GM19372 (cell line): ENCODE measurements around the gene SMARCA4.
"Not testable (repeated sequence)": the region's sequence is repeated elsewhere in the genome, so short reads cannot be mapped to it uniquely, and the experiment has no call there.

Experiments
- ATAC-seq: cut with Tn5 transposase; IDR thresholded peaks from one replicate; pipeline ENCODE4 v1.9.1; 2021; ENCODE audit warnings: mild to moderate bottlenecking, low read depth, moderate library complexity; ENCODE audit not compliant: unreplicated experiment

Gene SMARCA4

DNA sequence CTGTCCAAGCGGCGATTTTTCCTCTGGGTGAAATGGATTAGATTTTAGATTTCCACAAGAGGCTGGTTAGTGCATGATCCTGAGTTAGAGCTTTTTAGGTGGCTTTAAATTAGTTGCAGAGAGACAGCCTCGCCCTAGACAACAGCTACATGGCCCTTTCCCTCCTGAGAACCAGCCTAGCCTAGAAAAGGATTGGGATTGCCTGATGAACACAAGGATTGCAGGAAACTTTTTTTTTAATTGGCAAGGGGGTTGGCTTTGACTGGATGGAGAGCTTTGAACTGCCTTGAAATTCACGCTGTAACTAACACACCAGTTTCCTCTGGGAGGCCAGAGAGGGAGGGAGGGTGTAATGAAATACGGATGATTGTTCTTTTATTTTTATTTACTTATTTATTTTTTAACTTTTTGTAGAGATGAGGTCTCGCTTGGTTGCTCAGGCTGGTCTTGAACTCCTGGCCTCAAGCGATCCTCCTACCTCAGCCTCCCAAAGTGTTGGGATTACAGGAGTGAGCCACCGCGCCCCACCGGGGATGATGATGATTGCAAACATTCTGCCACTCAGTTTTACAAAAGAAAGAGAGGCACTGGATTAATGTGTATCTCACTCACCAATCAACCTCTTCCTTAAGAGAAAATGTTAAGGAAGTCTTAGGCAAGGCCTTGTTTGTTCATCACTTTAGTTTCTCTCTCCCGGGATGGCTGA is 130.3 kb downstream of the SMARCA4 start:
- no peak for ATAC-seq

DNA sequence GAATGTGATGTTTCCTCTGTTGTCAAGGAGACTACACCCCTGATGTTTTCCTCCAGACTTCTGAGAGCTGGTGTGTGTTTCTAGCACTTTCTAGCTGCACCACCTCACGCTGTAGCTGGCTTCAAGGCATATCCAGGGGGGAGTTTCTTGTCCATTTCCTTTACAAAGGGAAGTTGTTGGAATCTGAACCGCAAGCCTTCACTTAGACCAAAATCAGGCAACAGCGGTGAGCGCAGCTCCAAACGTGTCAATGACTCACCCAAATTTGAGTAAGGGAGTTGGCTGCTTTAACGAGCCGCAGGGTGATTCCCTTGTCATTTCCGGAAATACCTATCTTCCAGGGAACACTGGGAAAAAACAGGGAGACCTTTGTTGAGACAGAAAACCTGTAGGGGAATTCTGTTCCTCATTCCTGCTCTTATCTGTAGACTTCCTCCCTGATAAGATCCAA is 130.9 kb downstream of the SMARCA4 start:
- ATAC-seq: no peak

DNA sequence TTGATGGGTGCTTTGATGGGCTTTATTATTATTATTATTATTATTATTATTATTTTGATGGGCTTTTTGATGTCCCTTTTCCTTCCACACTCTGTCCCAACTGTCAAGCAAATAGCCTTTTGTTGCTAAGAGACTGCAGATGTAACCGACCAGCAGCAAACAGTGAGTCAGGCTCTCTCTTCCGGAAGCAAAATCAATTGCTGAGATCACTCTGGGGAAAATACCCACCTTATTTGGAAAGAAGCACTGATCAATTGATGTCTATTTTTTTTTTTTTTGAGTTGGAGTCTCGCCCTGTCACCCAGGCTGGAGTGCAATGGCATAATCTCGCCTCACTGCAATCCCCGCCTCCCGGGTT is 131.3 kb downstream of the SMARCA4 start:
- ATAC-seq: no peak

DNA sequence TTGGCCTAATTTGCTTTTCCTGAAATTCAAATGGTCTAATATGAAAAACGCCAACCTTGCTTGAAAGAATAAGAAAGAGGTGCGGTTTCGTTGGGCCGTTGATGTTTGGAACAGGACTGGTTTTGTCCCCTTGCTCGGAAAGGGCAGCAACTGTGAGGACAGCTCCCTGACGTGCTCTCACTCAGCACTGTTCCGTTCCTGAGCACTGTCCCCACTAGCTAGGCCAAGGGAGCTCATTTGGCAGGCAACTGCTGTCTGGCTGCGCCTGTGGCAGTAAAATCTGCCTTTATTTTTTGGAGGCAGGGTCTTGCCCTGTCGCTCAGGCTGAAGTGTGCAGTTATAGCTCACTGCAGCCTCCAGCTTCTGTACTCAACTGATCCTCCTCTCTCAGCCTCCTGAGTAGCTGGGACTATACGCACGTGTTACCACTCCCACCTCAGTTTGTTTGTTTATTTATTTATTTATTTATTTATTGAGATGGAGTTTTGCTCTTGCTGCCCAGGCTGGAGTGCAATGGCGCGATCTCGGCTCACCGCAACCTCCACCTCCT is 132.9 kb downstream of the SMARCA4 start:
- no peak for ATAC-seq

DNA sequence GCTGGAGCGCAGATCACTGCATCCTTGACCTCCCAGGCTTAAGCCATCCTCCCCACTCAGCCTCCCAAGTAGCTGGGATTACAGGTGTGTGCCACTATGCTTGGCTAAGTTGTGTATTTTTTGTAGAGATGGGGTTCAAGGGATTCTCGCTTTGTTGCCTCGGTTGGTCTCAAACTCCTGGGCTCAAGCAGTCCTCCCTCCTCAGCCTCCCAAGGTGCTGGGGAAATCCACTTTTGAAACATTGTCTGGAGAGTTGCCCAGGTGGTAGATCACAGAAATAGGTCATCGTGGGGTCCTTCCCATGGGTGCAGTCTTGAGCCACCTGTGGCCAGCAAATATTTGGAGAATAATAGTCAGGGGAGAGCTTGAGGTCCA is 133.7 kb downstream of the SMARCA4 start:
- no peak for ATAC-seq

DNA sequence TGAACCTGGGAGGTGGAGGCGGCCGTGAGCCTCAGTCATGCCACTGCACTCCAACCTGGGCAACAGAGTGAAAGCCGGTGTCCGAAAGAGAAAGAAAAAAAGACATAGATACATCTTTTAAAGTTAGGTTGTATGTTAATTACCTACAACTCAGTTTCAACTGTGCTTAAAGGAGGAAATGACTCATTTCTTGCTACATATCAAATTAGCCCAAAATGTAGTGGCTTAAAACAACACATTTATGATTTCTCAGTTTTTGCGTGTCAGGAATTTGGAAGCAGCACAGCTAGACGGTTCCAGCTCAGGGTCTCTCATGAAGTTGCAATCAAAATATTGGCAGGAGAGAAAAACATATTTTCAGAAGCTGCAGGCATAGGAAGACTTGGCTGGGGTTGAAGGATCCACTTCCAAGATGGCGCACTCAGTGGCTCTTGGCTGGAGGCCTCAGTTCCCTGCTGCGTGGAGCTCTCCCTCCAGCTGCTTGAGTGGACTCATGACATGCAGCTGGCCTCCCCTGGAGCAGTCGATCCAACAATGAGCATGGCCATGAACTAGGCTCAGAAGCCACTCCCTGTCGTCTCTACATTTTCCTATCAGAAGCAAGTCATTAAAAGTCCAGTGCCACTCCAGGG is 135.5 kb downstream of the SMARCA4 start:
- no peak for ATAC-seq

DNA sequence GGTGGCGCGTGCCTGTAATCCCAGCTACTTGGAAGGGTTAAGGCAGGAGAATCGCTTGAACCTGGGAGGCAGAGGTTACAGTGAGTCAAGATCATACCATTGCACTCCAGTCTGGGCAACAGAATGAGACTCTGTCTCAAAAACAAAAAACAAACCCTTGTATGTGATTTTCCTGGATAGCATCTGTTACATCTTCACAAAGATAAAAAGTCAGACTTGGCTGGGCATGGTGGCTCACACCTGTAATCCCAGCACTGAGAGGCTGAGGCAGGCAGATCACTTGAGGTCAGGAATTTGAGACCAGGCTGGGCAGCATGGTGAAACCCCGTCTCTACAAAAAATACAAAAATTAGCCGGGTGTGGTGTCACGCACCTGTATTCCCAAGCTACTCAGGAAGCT is 136.5 kb downstream of the SMARCA4 start:
- not testable (repeated sequence) for ATAC-seq

DNA sequence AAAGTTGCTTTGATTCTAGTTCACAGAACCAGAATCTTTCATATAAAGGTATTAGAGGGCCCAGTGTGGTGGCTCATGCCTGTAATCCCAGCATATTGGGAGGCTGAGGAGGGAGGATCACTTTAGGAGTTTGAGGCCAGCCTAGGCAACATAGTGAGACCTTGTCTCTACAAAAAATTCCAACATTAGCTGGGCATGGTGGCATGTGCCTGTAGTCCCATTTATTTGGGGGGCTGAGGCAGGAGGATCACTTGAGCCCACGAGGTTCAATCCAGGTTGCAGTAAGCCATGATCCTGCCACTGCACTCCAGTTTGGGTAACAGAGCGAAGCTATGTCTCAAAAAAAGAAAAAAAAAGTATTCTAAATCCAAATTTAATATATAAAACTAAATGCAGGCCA is 137.5 kb downstream of the SMARCA4 start:
- no peak for ATAC-seq

DNA sequence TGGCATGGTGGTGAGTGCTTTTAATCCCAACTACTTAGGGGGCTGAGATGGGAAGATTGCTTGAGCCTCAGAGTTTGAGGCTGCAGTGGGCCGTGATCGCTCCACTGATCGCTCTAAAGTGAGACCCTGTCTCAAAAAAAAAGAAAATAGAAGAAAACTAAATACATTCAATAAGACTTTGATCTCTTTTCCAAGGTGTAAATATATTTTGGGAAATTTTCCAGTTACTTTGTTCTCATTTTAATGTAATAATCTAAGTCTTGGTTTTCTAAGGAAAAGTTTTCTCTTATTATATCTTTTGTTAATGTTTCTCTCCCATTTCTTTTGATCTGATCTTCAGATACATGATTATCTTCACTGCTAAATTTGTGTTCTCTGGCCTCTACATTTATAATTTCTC is 138.0 kb downstream of the SMARCA4 start:
- no peak for ATAC-seq

DNA sequence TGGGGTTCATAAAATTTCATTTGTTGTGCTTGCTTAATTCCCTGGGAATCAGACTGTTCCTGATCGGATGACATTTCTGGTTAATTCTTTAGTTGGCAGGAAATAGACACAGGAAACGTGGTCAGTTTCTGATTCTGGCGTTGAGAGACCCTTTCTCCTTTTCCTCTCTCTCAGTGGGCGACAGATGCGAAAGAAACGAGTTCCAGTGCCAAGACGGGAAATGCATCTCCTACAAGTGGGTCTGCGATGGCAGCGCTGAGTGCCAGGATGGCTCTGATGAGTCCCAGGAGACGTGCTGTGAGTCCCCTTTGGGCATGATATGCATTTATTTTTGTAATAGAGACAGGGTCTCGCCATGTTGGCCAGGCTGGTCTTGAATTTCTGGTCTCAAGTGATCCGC is 139.2 kb downstream of the SMARCA4 start:
- no peak for ATAC-seq

DNA sequence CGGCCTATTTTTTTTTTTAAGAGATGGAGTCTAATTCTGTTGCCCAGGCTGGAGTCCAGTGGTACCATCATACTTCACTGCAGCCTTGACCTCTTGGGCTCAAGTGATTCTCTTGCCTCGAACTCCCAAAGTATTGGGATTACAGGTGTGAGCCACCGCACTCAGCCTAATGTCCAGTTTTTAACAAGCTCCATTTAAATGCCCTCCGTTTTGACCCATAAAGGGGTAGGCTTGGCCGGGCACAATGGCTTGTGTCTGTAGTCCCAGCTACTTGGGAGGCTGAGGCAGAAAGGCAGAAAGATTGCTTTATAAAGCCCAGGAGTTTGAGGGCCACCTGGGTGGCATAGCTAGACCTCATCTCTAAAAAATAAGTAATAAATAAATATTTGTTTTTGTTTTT is 140.2 kb downstream of the SMARCA4 start:
- no peak for ATAC-seq

DNA sequence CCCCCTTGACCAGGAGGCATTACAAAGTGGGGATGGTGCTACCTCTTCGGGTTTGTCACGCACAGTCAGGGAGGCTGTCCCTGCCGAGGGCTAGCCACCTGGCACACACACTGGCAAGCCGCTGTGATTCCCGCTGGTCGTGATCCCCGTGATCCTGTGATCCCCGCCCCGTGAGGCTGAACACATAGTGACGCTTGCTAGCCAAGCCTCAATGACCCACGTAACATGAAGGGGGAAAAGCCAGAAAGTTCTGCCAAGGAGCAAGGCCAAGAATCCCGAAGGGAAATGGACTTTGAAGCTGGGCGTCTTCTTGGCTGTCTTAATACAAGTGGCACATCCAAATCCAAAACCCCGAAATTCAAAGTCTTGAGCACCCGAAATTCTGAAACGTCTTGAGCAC is 142.1 kb downstream of the SMARCA4 start:
- ATAC-seq: no peak

DNA sequence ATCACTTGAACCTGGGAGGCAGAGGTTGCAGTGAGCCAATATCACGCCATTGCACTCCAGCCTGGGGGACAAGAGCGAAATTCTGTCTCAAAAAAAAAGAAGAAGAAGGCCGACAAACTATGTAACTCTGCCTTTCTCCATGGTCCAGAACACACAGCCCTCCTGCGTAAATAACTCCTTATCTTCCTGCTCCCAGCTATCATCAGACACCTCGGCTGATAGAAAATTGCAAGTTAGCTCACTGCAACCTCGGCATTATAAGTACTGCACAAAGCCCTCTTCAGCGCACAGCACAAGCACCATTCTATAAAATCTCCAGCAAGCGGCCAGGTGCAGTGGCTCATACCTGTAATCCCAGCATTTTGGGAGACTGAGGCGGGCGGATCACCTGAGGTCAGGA is 142.8 kb downstream of the SMARCA4 start:
- ATAC-seq: not testable (repeated sequence)

DNA sequence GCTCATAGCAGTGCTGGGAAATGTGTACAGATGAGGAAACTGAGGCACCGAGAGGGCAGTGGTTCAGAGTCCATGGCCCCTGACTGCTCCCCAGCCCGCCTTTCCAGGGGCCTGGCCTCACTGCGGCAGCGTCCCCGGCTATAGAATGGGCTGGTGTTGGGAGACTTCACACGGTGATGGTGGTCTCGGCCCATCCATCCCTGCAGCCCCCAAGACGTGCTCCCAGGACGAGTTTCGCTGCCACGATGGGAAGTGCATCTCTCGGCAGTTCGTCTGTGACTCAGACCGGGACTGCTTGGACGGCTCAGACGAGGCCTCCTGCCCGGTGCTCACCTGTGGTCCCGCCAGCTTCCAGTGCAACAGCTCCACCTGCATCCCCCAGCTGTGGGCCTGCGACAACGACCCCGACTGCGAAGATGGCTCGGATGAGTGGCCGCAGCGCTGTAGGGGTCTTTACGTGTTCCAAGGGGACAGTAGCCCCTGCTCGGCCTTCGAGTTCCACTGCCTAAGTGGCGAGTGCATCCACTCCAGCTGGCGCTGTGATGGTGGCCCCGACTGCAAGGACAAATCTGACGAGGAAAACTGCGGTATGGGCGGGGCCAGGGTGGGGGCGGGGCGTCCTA is 144.3 kb downstream of the SMARCA4 start:
- ATAC-seq: no peak

DNA sequence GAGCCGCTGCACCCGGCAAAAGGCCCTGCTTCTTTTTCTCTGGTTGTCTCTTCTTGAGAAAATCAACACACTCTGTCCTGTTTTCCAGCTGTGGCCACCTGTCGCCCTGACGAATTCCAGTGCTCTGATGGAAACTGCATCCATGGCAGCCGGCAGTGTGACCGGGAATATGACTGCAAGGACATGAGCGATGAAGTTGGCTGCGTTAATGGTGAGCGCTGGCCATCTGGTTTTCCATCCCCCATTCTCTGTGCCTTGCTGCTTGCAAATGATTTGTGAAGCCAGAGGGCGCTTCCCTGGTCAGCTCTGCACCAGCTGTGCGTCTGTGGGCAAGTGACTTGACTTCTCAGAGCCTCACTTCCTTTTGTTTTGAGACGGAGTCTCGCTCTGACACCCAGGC is 145.6 kb downstream of the SMARCA4 start:
- ATAC-seq: no peak

DNA sequence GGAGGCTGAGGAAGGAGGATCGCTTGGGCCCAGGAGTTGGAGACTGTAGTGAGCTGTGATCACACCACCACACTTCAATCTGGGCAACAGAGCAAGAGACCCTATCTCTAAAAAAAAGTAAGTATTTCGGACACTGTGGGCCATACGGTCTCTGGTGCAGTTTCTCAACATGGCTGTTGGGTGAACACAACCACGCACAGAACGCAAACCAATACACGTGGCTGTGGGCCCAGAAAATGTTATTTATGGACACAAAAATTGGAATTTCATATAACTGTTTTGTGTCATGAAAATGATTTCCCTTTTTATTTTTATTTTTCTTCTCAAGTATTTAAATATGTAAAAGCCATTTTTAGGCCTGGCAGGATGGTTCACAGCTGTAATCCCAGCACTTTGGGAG is 147.9 kb downstream of the SMARCA4 start:
- ATAC-seq: no peak

DNA sequence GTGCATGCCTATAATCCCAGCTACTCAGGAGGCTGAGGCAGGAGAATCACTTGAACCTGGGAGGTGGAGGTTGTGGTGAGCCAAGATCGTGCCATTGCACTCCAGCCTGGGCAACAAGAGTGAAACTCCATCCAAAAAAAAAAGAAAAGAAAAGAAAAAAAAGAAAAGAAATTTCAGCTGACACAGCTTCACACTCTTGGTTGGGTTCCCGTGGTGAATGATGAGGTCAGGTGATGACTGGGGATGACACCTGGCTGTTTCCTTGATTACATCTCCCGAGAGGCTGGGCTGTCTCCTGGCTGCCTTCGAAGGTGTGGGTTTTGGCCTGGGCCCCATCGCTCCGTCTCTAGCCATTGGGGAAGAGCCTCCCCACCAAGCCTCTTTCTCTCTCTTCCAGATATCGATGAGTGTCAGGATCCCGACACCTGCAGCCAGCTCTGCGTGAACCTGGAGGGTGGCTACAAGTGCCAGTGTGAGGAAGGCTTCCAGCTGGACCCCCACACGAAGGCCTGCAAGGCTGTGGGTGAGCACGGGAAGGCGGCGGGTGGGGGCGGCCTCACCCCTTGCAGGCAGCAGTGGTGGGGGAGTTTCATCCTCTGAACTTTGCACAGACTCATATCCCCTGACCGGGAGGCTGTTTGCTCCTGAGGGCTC is 150.4 kb downstream of the SMARCA4 start:
- no peak for ATAC-seq

DNA sequence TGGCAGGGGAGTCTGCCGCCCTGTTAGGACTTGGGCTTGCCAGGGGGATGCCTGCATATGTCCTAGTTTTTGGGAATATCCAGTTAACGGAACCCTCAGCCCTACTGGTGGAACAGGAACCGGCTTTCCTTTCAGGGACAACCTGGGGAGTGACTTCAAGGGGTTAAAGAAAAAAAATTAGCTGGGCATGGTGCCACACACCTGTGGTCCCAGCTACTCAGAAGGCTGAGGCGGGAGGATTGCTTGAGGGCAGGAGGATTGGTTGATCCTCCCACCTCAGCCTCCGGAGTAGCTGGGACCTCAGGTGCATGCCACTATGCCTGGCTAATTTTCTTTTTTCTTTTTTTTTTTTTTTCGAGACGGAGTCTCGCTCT is 150.9 kb downstream of the SMARCA4 start:
- no peak for ATAC-seq
